ENCODE data around the gene GPC4. TPM values are rescaled to one million over a fixed set of nuclear protein-coding genes. Genes with fewer than 3 reads are reported as not detected.

GPC4 gene
- total RNA-seq, 1 donor from 2014 or later = 15.6 TPM

DNA sequence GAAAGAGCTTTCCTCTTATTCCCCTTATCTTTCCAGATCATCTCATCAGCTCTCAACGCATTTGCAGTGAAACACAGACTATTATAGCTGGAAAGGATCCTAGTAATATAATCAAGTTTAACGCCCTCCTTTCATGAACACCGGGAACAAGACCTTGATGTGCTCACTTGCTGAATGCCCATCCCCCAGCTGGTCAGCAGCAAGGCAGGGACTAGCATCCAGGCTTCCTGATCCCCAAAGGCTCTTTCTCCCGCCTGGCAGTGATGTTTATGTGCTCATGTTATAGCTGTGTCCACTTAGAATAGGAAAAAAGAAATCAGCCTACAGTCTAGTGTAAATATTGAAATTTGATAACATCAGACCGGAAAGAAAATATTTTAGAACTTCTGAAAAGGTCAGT is 24.6 kb downstream of the GPC4 start:
- H3K36me3 Mint-ChIP-seq (ENCODE audit: low read depth, unreplicated experiment) = no peaks in the 10 kb centered on the region
- H3K9me3 Mint-ChIP-seq (ENCODE audit: unreplicated experiment) = no peaks in the 10 kb centered on the region
- peaks cover 20% of the 10 kb centered on the region for H3K4me1 Mint-ChIP-seq (ENCODE audit: unreplicated experiment)
- no peaks in the 10 kb centered on the region for H3K27me3 Mint-ChIP-seq (ENCODE audit: unreplicated experiment)
- DNase-seq (ENCODE audit: low spot score) = no peak
- H3K27ac Mint-ChIP-seq (ENCODE audit: unreplicated experiment) = no peak overlapping the region
- TF ChIP-seq CTCF (IDR thresholded peaks at IDR 0.05; ENCODE audit: unreplicated experiment) = no peak
- no peak overlapping the region for H3K4me3 Mint-ChIP-seq (ENCODE audit: unreplicated experiment)

DNA sequence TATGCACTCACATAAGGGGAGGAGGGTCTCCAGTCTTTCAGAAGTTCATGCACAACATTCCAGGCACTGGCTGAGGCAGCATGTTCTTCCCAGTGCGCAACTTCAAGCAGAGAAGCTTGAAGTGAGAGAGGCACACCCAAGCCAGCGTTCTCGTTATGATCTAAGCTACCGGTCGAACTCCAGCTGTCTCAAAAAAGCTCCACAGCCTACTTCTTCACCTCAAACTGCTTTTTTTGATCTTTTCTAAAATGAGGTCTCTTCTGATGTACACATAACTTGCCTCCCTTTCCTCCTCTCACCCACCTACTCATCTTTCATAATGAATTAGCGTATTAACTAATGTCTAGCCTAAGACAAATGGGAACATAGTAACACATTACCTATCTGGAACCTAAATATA is 25.3 kb downstream of the GPC4 start:
- peaks cover 20% of the 10 kb centered on the region for H3K4me1 Mint-ChIP-seq (ENCODE audit: unreplicated experiment)

GRCh38 chrX:133384454-133384853 is 30.8 kb downstream of the GPC4 start:
- TF ChIP-seq CTCF (IDR thresholded peaks at IDR 0.05; ENCODE audit: unreplicated experiment) = no peak
- no peak overlapping the region for H3K4me3 Mint-ChIP-seq (ENCODE audit: unreplicated experiment)
- no peaks in the 10 kb centered on the region for H3K36me3 Mint-ChIP-seq (ENCODE audit: low read depth, unreplicated experiment)
- H3K4me1 Mint-ChIP-seq (ENCODE audit: unreplicated experiment) = peaks cover 9% of the 10 kb centered on the region
- DNase-seq (ENCODE audit: low spot score) = no peak
- no peak overlapping the region for H3K27ac Mint-ChIP-seq (ENCODE audit: unreplicated experiment)
- H3K9me3 Mint-ChIP-seq (ENCODE audit: unreplicated experiment) = no peaks in the 10 kb centered on the region
- H3K27me3 Mint-ChIP-seq (ENCODE audit: unreplicated experiment) = no peaks in the 10 kb centered on the region

More for the DNA sequence above, 25.3 kb downstream of the GPC4 start:
- H3K4me3 Mint-ChIP-seq (ENCODE audit: unreplicated experiment) = no peak overlapping the region
- H3K27ac Mint-ChIP-seq (ENCODE audit: unreplicated experiment) = no peak overlapping the region
- TF ChIP-seq CTCF (IDR thresholded peaks at IDR 0.05; ENCODE audit: unreplicated experiment) = no peak
- no peaks in the 10 kb centered on the region for H3K9me3 Mint-ChIP-seq (ENCODE audit: unreplicated experiment)
- H3K36me3 Mint-ChIP-seq (ENCODE audit: low read depth, unreplicated experiment) = no peaks in the 10 kb centered on the region
- no peaks in the 10 kb centered on the region for H3K27me3 Mint-ChIP-seq (ENCODE audit: unreplicated experiment)
- DNase-seq (ENCODE audit: low spot score) = no peak

GRCh38 chrX:133380711-133381619 is 34.3 kb downstream of the GPC4 start:
- DNase-seq (ENCODE audit: low spot score) = no peak
- Mint-ChIP-seq H3K9me3 (ENCODE audit: unreplicated experiment) (no peaks in the 10 kb centered on the region), H3K4me3 (ENCODE audit: unreplicated experiment) (no peak overlapping the region), H3K27me3 (ENCODE audit: unreplicated experiment) (no peaks in the 10 kb centered on the region), H3K36me3 (ENCODE audit: low read depth, unreplicated experiment) (no peaks in the 10 kb centered on the region), H3K4me1 (ENCODE audit: unreplicated experiment) (no peaks in the 10 kb centered on the region), H3K27ac (ENCODE audit: unreplicated experiment) (no peak overlapping the region)
- TF ChIP-seq CTCF (IDR thresholded peaks at IDR 0.05; ENCODE audit: unreplicated experiment) = no peak

DNA sequence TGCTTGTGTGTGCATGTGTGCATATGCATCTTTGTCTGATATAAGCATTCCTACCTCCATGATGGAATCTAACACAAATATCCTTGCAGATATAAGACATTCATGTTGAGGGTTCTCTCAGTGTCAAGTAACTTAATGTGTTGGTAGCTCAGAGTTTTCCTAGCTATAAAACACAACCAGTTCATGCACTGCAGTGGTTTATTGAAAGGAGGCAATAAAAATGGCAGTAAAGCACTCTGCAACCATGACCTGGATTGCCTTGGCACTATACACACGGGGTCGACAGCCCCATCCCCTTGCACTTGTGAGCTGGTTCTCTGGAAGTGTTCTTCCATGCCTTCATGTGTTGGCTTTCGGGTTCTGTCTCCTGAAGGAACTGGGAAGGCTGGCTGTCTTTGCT is 38.9 kb downstream of the GPC4 start:
- TF ChIP-seq CTCF (IDR thresholded peaks at IDR 0.05; ENCODE audit: unreplicated experiment) = no peak
- no peaks in the 10 kb centered on the region for H3K36me3 Mint-ChIP-seq (ENCODE audit: low read depth, unreplicated experiment)
- H3K27ac Mint-ChIP-seq (ENCODE audit: unreplicated experiment) = no peak overlapping the region
- H3K27me3 Mint-ChIP-seq (ENCODE audit: unreplicated experiment) = no peaks in the 10 kb centered on the region
- no peak overlapping the region for H3K4me3 Mint-ChIP-seq (ENCODE audit: unreplicated experiment)
- H3K9me3 Mint-ChIP-seq (ENCODE audit: unreplicated experiment) = no peaks in the 10 kb centered on the region
- DNase-seq (ENCODE audit: low spot score) = no peak
- H3K4me1 Mint-ChIP-seq (ENCODE audit: unreplicated experiment) = peaks cover 3% of the 10 kb centered on the region

All from endothelial cell (in vitro differentiated cells).